ENCODE data around the gene DISP3. TPM values are rescaled to one million over a fixed set of nuclear protein-coding genes. Genes with fewer than 3 reads are reported as not detected.

The DISP3 gene
- polyA plus RNA-seq, 1 donor = 0.32 TPM

GRCh38 chr1:11543392-11543791 is 64.4 kb downstream of the DISP3 start:
- DNase-seq (ENCODE audit: low read depth) = no peak

GRCh38 chr1:11543796-11544195 is 64.8 kb downstream of the DISP3 start:
- DNase-seq (ENCODE audit: low read depth) = no peak

GRCh38 chr1:11546456-11546855 is 67.5 kb downstream of the DISP3 start:
- no peak for DNase-seq (ENCODE audit: low read depth)

GRCh38 chr1:11550664-11551283 is 71.8 kb downstream of the DISP3 start:
- DNase-seq (ENCODE audit: low read depth) = peak; percentile 75

- no peak for DNase-seq (ENCODE audit: low read depth)
Observed at GRCh38 chr1:11558276-11558675, 79.3 kb downstream of the DISP3 start.

- no peak for DNase-seq (ENCODE audit: low read depth)
Observed at GRCh38 chr1:11558871-11559590, 80.1 kb downstream of the DISP3 start.

GRCh38 chr1:11559591-11559970 is 80.6 kb downstream of the DISP3 start:
- no peak for DNase-seq (ENCODE audit: low read depth)

GRCh38 chr1:11560061-11560460 is 81.1 kb downstream of the DISP3 start:
- no peak for DNase-seq (ENCODE audit: low read depth)

- DNase-seq (ENCODE audit: low read depth) = no peak
Observed at GRCh38 chr1:11561740-11562139, 82.8 kb downstream of the DISP3 start.

- DNase-seq (ENCODE audit: low read depth) = no peak
Observed at GRCh38 chr1:11562664-11563063, 83.7 kb downstream of the DISP3 start.

GRCh38 chr1:11563560-11564069 is 84.7 kb downstream of the DISP3 start:
- DNase-seq (ENCODE audit: low read depth) = no peak

- DNase-seq (ENCODE audit: low read depth) = no peak
Observed at GRCh38 chr1:11564237-11564636, 85.3 kb downstream of the DISP3 start.

GRCh38 chr1:11566042-11566850 is 87.3 kb downstream of the DISP3 start:
- no peak for DNase-seq (ENCODE audit: low read depth)

GRCh38 chr1:11567244-11568065 is 88.5 kb downstream of the DISP3 start:
- no peak for DNase-seq (ENCODE audit: low read depth)

GRCh38 chr1:11568687-11569086 is 89.7 kb downstream of the DISP3 start:
- no peak for DNase-seq (ENCODE audit: low read depth)

GRCh38 chr1:11569551-11569950 is 90.6 kb downstream of the DISP3 start:
- no peak for DNase-seq (ENCODE audit: low read depth)

GRCh38 chr1:11569954-11570353 is 91.0 kb downstream of the DISP3 start:
- DNase-seq (ENCODE audit: low read depth) = no peak

GRCh38 chr1:11570821-11571380 is 91.9 kb downstream of the DISP3 start:
- DNase-seq (ENCODE audit: low read depth) = no peak

GRCh38 chr1:11571906-11572616 is 93.1 kb downstream of the DISP3 start:
- no peak for DNase-seq (ENCODE audit: low read depth)

- DNase-seq (ENCODE audit: low read depth) = no peak
Observed at GRCh38 chr1:11573116-11573692, 94.2 kb downstream of the DISP3 start.

All from forelimb muscle (tissue), 1 donor.